GM12892 (cell line): ENCODE results near the gene NUDT5.
"Not testable (repeated sequence)": the region's sequence is repeated elsewhere in the genome, so short reads cannot be mapped to it uniquely, and the experiment has no call there.

Experiments
- POLR2A ChIP-seq: IDR thresholded peaks from 2 replicates; pipeline ENCODE4 v1.6.1; 2011; ENCODE audit warnings: low read depth, low read length, control low read depth
- POLR2AphosphoS5 ChIP-seq: IDR thresholded peaks from 2 replicates; pipeline ENCODE4 v1.6.1; 2011; ENCODE audit warnings: low read depth, low read length, control low read depth

DNA sequence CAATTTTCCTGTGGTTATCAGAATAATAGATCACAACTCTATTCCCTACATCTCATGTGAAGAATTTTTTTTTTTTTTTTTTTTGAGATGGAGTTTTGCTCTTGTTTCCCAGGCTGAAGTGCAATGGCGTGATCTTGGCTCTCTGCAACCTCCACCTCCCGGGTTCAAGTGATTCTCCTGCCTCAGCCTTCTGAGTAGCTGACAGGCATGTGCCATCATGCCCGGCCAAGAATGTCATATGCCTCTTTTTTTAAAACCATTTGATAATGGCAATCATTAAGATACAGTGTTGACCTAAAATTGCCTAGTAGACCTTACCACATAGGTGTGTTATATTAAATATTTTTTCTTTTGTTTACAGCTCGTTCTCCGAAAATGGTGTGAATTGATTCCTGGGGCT lies 39.0 kb upstream of the NUDT5 start:
- TF ChIP-seq POLR2A, POLR2AphosphoS5: not testable (repeated sequence)
